ENCODE measurements around the gene AP3M1.
A peak's percentile ranks its signal among the peaks of the same experiment; 100 is the strongest.

The AP3M1 gene

DNA sequence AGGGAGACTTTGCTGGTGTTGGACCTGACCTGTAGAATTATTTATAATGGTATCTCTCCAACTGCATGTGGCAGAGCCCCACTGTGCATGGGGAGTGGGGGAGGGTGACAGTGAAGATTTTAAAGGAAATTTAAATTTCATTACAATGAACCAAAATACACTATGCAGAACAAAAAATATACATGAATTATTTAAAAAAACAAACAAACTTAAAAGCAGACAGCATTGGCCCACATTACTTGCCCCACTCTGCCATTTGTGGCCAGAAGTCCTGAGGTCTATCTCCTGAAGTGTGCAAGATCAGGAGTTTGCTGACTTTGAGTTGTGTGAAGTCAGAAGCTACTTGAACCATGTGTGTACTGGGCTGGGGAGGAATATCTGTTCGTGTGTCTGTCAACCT is 40.5 kb downstream of the AP3M1 start:
- DNase-seq, result no peak

DNA sequence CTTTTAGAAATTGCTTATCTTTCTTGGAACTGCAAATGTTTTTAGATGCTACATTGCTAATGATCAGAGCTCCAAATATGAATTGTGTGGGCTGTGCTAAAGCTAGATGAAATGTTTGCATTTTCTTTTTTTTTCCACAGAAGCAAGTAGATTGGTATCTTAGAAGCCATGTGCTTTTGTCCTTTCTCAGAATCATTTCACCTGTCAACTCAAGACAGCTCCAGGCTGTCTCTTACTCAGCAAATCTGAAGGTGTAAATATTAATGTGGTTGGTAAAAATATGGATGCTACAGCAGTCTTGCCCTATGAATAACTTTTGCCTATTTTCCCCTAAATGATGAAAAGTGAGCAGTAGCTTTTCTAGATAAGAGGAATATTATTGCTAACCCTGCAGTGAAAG is 41.2 kb downstream of the AP3M1 start:
- DNase-seq, result no peak

DNA sequence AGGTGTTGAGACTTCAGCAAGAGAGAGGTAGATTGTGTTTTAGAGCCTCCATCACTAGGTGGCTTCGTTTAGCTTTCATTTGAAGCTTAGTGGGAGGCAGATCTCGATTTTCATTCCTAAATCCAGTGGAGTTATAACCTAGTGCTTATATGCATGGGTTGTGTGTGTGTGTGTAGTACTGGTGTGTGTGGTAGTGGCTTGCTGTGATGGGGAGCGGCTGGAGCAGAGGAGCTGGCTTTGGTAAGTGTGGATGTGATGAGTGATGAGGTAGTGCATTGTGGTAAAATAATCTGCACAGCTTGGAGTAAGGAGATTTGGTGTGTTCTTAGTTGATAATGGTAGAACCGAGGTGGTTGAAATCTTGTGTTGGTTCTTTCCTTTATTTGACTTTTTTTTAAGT is 43.2 kb downstream of the AP3M1 start:
- DNase-seq, result no peak

DNA sequence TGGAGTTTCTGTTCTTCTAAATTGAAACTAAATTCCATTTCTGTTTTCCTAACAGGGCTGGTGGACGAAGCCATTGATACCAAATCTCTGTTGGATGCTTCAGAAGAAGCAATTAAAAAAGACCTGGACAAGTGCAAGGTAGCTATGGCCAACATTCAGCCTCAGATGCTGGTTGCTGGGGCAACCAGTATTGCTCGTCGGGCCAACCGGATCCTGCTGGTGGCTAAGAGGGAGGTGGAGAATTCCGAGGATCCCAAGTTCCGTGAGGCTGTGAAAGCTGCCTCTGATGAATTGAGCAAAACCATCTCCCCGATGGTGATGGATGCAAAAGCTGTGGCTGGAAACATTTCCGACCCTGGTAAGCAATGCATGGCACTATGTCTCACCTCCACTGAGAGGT is 45.6 kb downstream of the AP3M1 start:
- no peak for DNase-seq

DNA sequence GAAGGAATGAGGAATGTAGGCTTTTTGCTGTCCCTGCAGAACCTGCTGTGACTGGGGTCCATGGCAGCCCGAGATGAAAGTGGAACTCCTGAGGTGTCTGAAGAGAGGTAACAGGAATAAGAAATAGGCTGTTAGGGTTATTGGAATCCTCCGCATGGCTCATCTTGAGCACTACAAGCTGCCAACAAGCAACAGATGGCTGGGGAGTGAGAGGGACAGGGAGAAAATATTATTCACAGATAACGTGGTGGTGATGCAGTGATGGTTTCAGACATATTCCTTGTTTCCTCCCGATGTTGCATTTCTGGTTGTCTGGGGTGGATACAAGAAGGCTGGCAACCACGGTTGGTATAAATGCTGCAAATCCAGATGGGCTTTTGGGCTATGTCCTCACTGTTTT is 46.1 kb downstream of the AP3M1 start:
- DNase-seq, result no peak

DNA sequence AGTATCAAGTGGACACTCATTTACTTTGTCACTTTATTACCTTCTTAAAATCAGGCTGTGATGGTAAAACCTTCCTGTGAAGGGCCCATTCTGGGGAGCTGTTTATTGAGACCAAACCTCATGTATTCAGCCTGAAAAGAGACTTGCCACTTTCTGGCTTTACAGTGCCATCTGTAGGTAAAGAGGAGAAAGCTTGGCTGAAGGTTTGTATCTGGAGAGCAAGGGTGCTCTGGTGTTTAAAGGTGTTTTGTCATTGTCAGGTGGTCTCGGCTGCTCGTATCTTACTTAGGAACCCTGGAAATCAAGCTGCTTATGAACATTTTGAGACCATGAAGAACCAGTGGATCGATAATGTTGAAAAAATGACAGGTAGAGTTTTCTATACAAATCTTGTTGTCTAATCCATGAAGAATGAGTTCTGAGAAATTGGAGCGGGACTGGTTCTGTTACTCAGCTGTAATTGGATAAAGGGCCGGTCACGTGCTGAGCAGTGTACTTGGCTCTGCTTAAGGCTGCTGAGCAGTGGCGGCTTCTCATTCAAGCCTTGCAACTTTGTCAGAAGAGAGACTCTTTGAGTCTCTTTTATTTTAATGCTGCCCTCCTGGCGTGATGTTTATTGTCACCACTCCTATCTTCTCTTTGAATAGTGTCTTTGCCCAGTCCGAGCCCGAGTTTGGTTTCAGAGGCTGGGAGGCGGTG is 46.9 kb downstream of the AP3M1 start:
- peak; percentile 24 for DNase-seq

DNA sequence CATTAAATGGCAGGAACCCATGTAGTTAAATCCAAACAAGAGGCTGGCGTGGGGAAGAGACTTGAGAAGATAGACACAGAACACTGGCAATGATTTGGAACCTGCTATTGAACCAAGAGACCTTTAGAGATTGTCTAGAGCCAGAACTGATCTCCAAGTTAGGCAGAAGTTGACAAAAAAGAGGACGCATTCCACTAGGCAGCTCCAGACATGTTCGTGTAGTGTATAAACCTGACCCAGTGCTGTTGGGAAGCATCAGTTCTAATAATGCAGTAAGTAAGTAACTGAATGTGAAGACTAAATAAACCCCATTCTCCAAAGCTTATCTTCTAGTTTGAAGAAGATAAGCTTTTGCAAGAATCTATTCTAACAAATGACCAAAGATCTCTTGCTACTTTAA is 50.8 kb downstream of the AP3M1 start:
- no peak for DNase-seq

DNA sequence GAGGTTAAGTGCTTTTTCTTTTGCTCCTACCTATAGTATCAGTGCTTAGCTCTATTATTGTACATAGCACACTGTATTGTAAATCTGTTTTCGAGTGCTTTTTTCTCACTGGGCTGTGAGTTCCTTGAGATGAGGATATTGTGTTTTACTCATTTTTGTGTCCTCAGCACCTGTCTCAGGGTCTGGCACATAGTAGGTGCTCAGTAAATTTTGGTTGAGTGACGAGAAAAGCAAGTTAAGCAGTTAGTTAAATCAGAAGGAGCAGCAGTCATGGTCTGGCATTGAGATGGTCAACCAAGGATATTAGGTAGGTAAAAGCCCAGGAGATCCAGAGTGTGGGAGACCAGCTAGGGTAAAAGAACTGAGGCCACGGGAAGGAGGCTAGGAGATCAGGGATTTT is 51.2 kb downstream of the AP3M1 start:
- DNase-seq, result no peak

DNA sequence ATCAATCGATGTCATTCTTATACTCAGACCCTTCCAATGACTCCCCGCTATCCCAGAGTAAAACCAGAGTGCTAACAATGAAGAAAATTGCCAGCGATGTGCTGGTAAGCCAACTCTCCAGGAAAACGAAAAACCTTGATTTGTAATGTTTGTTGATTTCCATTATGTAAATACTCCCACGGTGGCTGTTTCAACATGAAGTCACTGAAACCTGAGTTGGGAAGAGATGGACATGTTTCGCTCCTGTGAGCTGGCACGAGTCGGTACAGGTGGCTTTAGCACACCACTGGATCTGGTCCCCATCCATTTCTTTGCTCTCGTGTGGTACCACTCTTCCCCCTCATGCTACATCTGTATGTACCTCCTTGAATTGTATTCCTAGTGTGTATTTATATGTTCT is 52.9 kb downstream of the AP3M1 start:
- no peak for DNase-seq

DNA sequence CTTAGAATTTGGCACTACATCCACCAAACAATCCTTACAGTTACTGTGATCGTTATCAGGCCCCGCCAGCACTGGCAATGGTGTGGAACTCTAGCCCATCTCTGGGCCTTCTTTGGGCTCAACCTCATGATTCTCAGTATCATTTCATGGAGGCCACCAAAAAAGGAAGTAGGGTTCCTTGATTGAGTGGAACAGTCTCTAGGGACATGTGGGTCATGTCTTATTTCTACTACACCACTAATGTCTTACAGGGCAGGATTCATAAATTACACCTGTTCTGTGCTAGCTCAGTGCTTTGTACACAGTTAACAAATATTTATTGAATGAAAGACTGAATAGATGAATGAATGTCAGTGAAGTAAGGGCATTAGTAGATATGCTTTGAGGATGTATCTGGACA is 53.9 kb downstream of the AP3M1 start:
- no peak for DNase-seq

DNA sequence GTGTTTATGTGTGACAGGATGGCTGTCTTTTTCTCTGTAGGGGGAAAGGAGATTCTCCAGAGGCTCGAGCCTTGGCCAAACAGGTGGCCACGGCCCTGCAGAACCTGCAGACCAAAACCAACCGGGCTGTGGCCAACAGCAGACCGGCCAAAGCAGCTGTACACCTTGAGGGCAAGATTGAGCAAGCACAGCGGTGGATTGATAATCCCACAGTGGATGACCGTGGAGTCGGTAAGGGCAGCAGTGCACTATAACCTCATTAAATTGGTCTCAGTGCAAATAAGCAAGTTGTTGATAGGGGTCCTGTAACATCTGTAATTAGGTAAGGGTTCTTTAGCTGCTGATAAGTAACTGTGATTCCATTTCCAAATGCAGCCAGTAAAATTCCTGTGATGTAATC is 56.4 kb downstream of the AP3M1 start:
- DNase-seq, result no peak

DNA sequence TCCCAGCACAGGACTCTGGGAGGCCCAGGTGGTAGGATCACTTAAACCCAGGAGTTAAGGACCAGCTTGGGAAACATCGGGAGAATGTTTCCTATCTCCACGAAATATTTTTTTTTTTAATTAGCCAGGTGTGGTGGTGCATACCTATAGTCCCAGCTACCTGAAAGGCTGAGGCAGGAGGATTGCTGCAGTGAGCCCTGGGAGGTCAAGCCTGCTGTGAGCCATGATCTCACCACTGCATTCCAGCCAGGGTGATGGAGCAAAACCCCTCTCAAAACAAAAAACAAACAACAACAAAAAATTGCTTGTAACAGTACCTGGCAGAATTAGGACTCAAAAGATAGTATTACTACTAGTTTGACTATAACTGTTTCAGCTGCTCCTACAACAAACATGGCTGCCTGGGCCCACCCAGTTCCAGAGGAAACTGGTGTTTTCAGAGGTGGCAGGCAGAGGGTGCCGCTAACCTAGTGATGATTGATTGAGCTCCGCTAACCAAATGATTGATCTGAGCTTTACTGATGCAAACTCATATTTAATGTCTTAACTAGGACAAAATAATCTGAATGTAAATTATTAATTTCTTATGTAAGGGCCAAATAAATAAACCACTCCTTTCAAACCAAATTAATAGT is 57.0 kb downstream of the AP3M1 start:
- DNase-seq, result no peak

DNA sequence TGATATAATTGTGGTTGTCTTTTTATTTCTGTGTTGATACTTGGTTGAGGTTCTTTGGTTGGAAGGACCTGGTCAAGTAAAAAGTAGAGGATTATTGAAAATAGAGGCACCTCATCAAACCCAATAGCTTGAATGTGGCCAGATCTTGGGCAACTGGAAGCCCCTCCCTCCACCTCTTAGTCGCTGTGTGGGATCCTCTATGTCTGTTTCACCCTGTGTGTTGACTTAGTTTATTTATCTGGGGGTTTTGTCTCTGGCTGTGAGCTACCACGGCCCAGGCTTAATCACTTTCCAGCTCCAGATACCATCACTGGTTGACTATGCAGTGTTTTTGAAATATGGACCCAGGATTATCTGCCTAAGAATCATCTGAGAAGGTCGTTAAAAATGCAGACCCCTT is 58.3 kb downstream of the AP3M1 start:
- DNase-seq, result no peak

DNA sequence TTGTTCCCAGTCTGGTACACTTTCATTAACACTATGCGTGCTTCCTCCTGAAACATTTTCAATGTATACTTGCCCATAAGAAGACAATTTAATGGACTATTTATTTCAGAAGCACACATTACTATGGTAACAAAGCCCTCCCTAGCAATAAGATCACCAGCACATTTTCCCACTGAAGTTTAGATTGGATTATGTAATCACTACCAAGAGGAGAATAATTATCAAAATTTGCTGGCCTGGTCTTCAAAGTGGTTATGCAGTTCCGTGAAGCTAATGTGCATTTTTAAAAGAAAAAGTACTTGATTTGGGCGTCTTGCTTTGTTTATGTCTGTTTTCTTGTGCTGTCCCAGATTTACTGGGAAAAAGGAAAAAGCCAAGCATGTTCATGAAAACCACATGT is 61.9 kb downstream of the AP3M1 start:
- no peak for DNase-seq

DNA sequence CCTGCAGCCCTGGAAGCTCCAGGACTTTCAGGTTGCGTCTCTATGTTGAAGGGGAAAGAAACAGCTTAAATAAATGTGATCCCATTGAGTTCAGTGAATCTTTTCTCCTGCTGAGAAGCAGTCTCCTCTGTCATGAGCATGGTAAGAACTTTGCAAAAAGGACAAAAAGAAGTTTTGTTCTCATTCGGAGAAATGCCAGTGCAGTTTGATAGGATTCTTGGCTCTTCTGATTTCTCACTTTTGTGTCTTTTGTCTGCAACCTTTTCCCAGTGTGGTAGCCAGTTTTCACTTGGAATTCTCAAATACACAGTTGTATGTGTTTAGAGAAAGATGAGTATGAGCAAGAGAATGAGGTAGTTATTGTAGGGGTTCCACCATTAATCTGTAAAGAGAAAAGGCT is 64.3 kb downstream of the AP3M1 start:
- DNase-seq, result no peak

DNA sequence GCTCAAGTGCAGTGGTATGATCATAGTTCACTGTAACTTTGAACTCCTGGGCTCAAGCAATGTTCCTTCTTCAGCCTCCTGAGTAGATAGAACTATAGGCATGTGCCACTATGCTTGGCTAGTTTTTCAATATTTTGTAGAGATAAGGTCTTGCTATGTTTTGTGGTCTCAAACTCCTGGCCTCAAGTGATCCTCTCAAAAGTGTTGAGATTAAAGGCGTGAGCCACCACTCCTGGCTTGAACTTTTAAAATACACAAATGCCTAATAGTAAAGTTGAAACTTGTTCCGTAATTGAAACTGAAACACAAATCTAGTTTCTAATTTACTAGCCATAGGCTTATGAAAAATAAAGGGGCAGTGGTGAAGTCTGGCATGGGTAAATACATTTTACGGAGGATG is 65.7 kb downstream of the AP3M1 start:
- DNase-seq, result no peak

DNA sequence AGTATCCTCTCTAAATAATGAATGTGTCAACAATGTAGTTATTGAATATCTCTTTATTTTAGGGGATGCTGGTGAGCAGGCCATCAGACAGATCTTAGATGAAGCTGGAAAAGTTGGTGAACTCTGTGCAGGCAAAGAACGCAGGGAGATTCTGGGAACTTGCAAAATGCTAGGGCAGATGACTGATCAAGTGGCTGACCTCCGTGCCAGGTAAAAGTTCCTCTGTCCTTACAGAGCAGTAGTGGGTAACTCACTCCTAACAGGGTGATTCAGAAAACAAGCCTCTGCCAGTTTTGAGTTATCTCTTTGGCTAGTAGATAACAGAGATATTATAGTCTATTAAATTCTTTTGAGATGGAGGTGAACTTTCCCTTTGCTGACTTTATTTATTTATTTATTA is 67.3 kb downstream of the AP3M1 start:
- DNase-seq, result no peak

DNA sequence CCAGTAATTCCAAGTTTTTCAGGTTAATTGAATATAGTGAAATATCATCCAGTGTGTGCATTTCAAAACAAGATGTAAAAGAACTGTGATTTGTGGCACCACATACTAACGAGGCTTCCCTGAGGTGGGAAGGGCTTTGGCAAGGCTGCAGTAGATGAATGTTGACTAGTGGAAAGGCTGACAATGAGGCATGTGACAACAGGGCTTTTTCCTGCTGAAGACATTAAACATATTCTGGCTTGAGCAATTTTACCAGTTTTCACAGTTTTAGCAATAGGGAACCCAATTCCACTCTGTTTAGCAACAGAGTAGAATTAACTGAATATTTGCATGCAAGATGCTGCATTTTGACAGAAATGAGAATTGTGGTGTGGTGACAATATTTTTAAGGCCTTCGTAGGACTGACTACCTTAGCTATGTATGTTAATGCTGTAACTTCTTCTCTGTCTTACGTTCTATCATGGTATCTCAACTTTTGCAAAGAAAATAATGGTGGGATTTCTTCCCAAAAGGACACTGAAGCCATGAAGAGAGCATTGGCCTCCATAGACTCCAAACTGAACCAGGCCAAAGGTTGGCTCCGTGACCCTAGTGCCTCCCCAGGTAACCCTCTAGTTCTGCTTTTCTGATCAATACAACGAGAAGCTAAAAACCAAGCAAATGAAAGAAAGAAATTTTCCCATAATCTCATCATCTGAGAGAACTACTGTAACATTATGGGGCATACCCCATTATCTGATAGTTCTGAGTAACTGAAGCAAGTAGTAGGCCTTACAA is 68.5 kb downstream of the AP3M1 start:
- DNase-seq, result no peak

DNA sequence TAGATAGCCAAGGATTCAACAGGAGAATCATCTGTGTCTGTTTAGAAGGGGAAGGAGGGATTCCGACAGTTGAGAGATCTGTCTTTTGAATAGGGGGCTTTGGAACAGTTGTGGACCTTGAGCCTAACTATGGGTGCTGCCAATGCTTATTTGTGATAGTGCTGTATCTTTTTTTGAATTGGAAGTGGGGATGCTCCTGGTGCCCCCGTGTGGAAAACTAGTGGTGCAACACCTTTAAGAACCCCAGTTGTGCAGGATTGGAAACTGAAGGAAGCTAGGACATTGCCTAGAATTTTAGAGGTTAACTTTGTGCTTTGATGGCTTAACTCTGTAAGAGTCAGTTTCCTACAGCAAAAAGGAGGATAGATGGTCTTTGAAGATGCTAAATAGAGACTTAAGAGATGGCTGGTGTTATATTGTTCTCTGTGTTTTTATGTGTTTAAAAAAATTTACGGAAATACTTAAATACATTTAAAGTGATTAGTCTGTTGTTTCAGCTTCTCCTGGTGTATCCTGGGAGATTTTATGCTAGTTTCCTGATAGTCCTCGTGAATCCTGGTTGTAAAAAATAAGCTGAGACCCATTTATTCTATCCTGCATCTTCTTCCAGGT is 69.3 kb downstream of the AP3M1 start:
- DNase-seq, result peak; percentile 44

DNA sequence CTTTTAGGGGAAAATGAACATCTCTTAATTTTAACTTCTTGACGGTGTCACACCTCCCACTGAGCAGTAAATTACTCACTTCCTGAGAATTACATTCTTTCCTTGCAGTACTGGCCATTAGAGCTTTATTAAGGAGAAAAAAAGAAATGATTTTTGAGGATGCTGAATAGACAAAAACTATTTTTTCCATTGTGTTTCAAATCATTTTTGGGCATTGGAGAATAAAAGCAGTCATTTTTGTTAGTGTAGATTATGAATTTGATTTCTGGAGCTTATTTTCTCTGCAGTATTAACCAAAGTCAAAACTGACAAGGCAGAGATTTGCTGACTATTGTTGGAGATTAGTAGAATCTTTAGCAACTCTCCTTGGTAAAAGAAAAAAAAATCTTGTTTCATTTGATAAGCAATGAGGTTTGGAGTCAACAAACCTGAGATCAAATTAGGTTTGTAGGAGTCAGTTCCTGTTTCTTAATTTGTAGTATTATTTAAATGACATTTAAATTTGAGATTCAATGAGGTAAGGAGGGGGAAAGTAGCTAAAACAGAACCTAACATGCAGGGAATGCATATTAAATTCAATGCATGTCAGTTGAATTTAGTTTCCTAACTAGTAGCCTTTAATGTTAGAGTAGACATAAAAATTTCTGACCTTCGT is 70.6 kb downstream of the AP3M1 start:
- no peak for DNase-seq

DNA sequence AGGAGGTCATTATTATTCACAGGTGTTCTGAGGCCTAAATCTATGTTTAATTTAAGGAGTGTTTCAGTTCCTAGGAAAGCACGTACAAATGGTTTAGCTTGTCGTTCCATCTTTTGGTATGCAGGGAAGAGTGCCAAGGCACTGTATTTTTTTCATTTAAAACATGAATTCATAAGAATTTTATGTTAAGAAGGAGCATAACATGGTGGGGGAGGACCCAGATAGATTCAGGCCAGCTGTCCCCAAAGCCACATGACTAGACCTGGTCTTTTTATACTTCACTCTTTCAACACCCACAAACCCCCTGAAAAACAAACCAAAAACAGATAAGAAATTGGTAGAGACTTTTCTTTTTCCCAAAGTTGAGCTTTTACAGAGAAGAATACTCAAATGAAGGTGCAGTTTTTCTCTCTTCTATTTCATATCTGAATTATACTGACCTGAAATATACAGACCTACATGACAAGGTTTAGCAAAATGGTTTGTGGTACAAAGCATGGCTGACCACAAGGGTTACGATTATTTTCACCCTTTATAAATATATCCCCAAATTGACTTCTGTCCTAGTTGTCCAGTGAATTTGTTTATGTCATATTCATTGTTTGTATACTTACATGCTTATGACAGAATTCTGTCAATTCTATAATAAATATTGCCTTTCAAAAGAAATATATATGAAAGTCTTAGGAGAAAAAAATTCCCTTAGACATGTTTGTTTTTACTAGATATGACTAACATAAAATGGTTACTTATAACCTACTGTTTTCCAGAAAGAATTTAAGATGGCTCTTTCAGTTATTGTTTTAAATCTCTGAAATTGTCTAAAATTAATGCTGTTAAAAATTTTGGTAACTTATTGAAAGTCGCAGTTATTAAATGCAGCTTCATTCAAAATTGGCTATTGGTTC is 71.3 kb downstream of the AP3M1 start:
- DNase-seq, result no peak

DNA sequence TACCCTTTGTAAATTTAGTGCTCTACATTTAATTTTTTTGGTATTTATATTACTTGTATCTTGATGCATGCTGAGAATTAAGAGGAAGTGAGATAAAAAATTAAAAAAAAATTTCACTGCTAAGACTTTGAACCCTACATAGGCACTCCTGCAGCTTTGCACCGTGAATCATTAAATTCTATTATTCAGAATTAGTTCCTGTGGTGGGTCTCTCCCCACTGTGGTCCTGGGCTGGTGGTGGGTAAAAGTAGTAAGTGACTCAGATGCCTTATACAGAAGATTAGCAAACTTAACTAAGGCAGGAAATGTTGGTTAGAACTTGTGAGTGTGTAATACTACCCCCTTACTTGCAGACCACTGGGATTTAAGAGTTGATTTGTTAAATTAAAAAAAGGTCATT is 72.6 kb downstream of the AP3M1 start:
- DNase-seq, result no peak
